CD14-positive monocyte (primary cell): ENCODE measurements around the gene SOD3. TPM values are rescaled to one million over a fixed set of nuclear protein-coding genes. Genes with fewer than 3 reads are reported as not detected.
A peak's percentile ranks its signal among the peaks of the same experiment; 100 is the strongest.

Source experiments
- DNase-seq, 3 donors: peaks; one replicate each; pipeline ENCODE4 v3.0.0-alpha.2; 2011 to 2022
- H2AFZ ChIP-seq: 2 replicates; pipeline ENCODE4 v1.6.0; 2012; ENCODE audit warnings: mild to moderate bottlenecking, low read depth, low read length, inconsistent platforms; ENCODE audit not compliant: insufficient read depth, poor library complexity, severe bottlenecking
- H3K27ac ChIP-seq, 2 donors: 1 replicate in 1 of 2; 2 replicates in 1 of 2; pipeline ENCODE4 v1.5.1; 2012 to 2013; ENCODE audit warnings: low read length in 2 of 2, control low read depth in 1 of 2, inconsistent platforms in 1 of 2, low read depth in 1 of 2, mild to moderate bottlenecking in 1 of 2
- H3K27me3 ChIP-seq, 2 donors: one replicate each; pipeline versions ENCODE4 v1.6.0 to v1.6.1; 2011 to 2013; ENCODE audit warnings: low read length in 2 of 2; ENCODE audit not compliant: control insufficient read depth in 2 of 2, insufficient read depth in 2 of 2
- H3K36me3 ChIP-seq, 2 donors: replicated peaks in 1 of 2; 1 replicate in 1 of 2; 2 replicates in 1 of 2; pipeline versions ENCODE4 v1.5.1 to v1.6.1; 2012 to 2013; ENCODE audit warnings: low read length in 2 of 2, control low read depth in 1 of 2, inconsistent platforms in 1 of 2, mild to moderate bottlenecking in 1 of 2; ENCODE audit not compliant: insufficient read depth in 2 of 2, control insufficient read depth in 1 of 2
- H3K4me1 ChIP-seq, 2 donors: 1 replicate in 1 of 2; 2 replicates in 1 of 2; pipeline versions ENCODE4 v1.5.1 to v1.6.1; 2012 to 2013; ENCODE audit warnings: low read length in 2 of 2, control low read depth in 1 of 2, inconsistent platforms in 1 of 2, mild to moderate bottlenecking in 1 of 2, moderate library complexity in 1 of 2; ENCODE audit not compliant: insufficient read depth in 2 of 2, control insufficient read depth in 1 of 2
- H3K4me2 ChIP-seq: replicated peaks from 2 replicates; pipeline ENCODE3; 2012; ENCODE audit warnings: low read length, moderate library complexity, mild to moderate bottlenecking; ENCODE audit not compliant: poor library complexity, severe bottlenecking; ENCODE audit errors: extremely low read depth
- H3K4me3 ChIP-seq, 3 experiments: fragments of 200-600 bp in 1 of 3; sonication (generic) in 1 of 3; replicated peaks in 1 of 3; 1 replicate in 2 of 3; 2 replicates in 1 of 3; pipeline ENCODE4 v1.5.1; 2011 to 2013; ENCODE audit warnings: low read length in 3 of 3, mild to moderate bottlenecking in 3 of 3, control low read depth in 2 of 3, low read depth in 2 of 3, inconsistent platforms in 1 of 3, moderate library complexity in 1 of 3
- H3K79me2 ChIP-seq: 2 replicates; pipeline ENCODE4 v1.6.0; 2012; ENCODE audit warnings: mild to moderate bottlenecking, control low read depth, inconsistent platforms, low read length, moderate library complexity; ENCODE audit not compliant: insufficient read depth
- H3K9ac ChIP-seq: 2 replicates; pipeline ENCODE4 v1.6.0; 2017; ENCODE audit warnings: low read length, mild to moderate bottlenecking; ENCODE audit not compliant: insufficient read depth, poor library complexity, severe bottlenecking
- H3K9me3 ChIP-seq, 2 donors: replicated peaks in 1 of 2; 1 replicate in 1 of 2; 2 replicates in 1 of 2; pipeline versions ENCODE4 v1.5.1 to v1.6.1; 2012 to 2013; ENCODE audit warnings: low read length in 2 of 2, control low read depth in 1 of 2; ENCODE audit not compliant: control insufficient read depth in 1 of 2, insufficient read depth in 1 of 2
- H4K20me1 ChIP-seq: 2 replicates; pipeline ENCODE4 v1.6.0; 2012; ENCODE audit warnings: mild to moderate bottlenecking, low read length, control low read depth, moderate library complexity; ENCODE audit not compliant: insufficient read depth
- H3K27ac Mint-ChIP-seq, 7 donors: one replicate each; pipeline ENCODE4 v1.8.0; 2020; ENCODE audit warnings: mild to moderate bottlenecking in 7 of 7, mixed read lengths in 7 of 7, moderate library complexity in 6 of 7, inconsistent platforms in 2 of 7
- H3K27me3 Mint-ChIP-seq, 3 donors: one replicate each; pipeline ENCODE4 v1.8.0; 2021 to 2022; ENCODE audit warnings: low read depth in 3 of 3, mild to moderate bottlenecking in 3 of 3, mixed read lengths in 3 of 3, moderate library complexity in 3 of 3, inconsistent platforms in 1 of 3
- H3K36me3 Mint-ChIP-seq, 2 donors: one replicate each; pipeline ENCODE4 v1.8.0; 2020; ENCODE audit warnings: mixed read lengths in 2 of 2, inconsistent platforms in 1 of 2, mild to moderate bottlenecking in 1 of 2
- H3K4me1 Mint-ChIP-seq: one replicate; pipeline ENCODE4 v1.8.0; 2020; ENCODE audit warnings: mild to moderate bottlenecking, mixed read lengths
- H3K4me3 Mint-ChIP-seq, 2 donors: one replicate each; pipeline ENCODE4 v1.8.0; 2020; ENCODE audit warnings: mild to moderate bottlenecking in 2 of 2, mixed read lengths in 2 of 2, moderate library complexity in 1 of 2
- H3K9me3 Mint-ChIP-seq, 7 donors: one replicate each; pipeline ENCODE4 v1.8.0; 2020 to 2022; ENCODE audit warnings: mixed read lengths in 7 of 7, mild to moderate bottlenecking in 6 of 7, moderate library complexity in 6 of 7, inconsistent platforms in 2 of 7
- CTCF ChIP-seq: fragments of 200-600 bp; IDR thresholded peaks from one replicate; pipeline ENCODE4 v1.8.0; 2022; ENCODE audit warnings: antibody characterized with exemption, mild to moderate bottlenecking
- WGBS: methylation state at CpG from one replicate; pipeline ENCODE4 v1.1.5; 2013; ENCODE audit warnings: missing lambda C conversion rate; ENCODE audit not compliant: insufficient coverage; 5-methylcytosine and 5-hydroxymethylcytosine counted together
- intact Hi-C, 2 donors: fragments of 100-400 bp; cut with micrococcal nuclease; formaldehyde crosslinking; loops; one replicate each; pipeline versions ENCODE4 v1.15.0 to v1.15.1; 2023
- polyA plus RNA-seq, 3 donors: library from polyadenylated mRNA; depleted of rRNA in 1 of 3; unstranded in 2 of 3; stranded (reverse) in 1 of 3; fragments of 300-500 nt in 2 of 3; fragments of >200 nt in 1 of 3; fragmentation: Illumina TruSeq in 2 of 3; gene quantifications; 1 replicate in 2 of 3; 2 replicates in 1 of 3; pipeline ENCODE4 v1.2.3, GENCODE V29; 2012 to 2021

Gene SOD3
- polyA plus RNA-seq, 3 donors: not detected

- intact Hi-C loops: no loop called here
- 100% methylated on average over 3 of the region's 4 CpGs for WGBS
- DNase-seq: no peak
- Mint-ChIP-seq H3K36me3 (no peaks in the 10 kb centered on the region), H3K9me3 (peaks cover 0 to 4% (median 0%) of the 10 kb centered on the region in 7 donors), H3K27me3 (peaks cover 2 to 8% (median 3%) of the 10 kb centered on the region in 3 donors), H3K4me1 (peaks cover 9% of the 10 kb centered on the region), H3K4me3 (no peak overlapping the region), H3K27ac (no peak overlapping the region)
- Histone ChIP-seq H3K27me3 (peaks cover 0 to 2% of the 10 kb centered on the region in 2 donors), H3K4me1 (peaks cover 3 to 7% of the 10 kb centered on the region in 2 donors), H4K20me1 (no peaks in the 10 kb centered on the region), H2AFZ (no peak overlapping the region), H3K4me3 (no peak overlapping the region), H3K27ac (no peak overlapping the region), H3K79me2 (no peaks in the 10 kb centered on the region), H3K4me2 (no peak overlapping the region), H3K9ac (no peak overlapping the region), H3K9me3 (no peaks in the 10 kb centered on the region), H3K36me3 (no peaks in the 10 kb centered on the region)
- no peak for TF ChIP-seq CTCF
Observed at GRCh38 chr4:24771241-24771640, 24.1 kb upstream of the SOD3 start.

GRCh38 chr4:24772061-24772705 lies 23.2 kb upstream of the SOD3 start:
- no peak for DNase-seq
- Mint-ChIP-seq H3K4me3 (peak overlapping the region in 1 of 2 donors; percentile 49), H3K4me1 (peaks cover 9% of the 10 kb centered on the region), H3K36me3 (no peaks in the 10 kb centered on the region), H3K9me3 (peaks cover 0 to 4% (median 0%) of the 10 kb centered on the region in 7 donors), H3K27ac (no peak overlapping the region), H3K27me3 (peaks cover 0 to 8% (median 3%) of the 10 kb centered on the region in 3 donors)
- Histone ChIP-seq H3K36me3 (no peaks in the 10 kb centered on the region), H3K4me3 (no peak overlapping the region), H3K4me2 (no peak overlapping the region), H3K9me3 (no peaks in the 10 kb centered on the region), H4K20me1 (no peaks in the 10 kb centered on the region), H3K27ac (no peak overlapping the region), H3K9ac (no peak overlapping the region), H2AFZ (no peak overlapping the region), H3K79me2 (no peaks in the 10 kb centered on the region), H3K4me1 (peaks cover 3 to 7% of the 10 kb centered on the region in 2 donors), H3K27me3 (peaks cover 0 to 2% of the 10 kb centered on the region in 2 donors)
- intact Hi-C loops: no loop called here
- no peak for TF ChIP-seq CTCF
- 86% methylated on average over 5 of the region's 5 CpGs for WGBS
